PC-9 (cell line): ENCODE data around the gene OR10P1.

Source experiments
- CTCF ChIP-seq: fragments of 200-600 bp; sonication (generic); conservative IDR thresholded peaks from 2 replicates; pipeline ENCODE4 v1.6.1; 2017; ENCODE audit warnings: mixed run types, antibody characterized with exemption, mild to moderate bottlenecking, moderate library complexity
- EZH2 ChIP-seq: fragments of 200-600 bp; sonication (generic); IDR thresholded peaks from 2 replicates; pipeline ENCODE4 v1.8.0; 2017; ENCODE audit warnings: antibody characterized with exemption, low read depth

- no peak for TF ChIP-seq CTCF
- TF ChIP-seq EZH2 = no peak
Observed at GRCh38 chr12:55637467-55637866, 775 bp downstream of the OR10P1 start.
